ENCODE data around the gene CCDC68.

CCDC68 gene

GRCh38 chr18:54948350-54948837 lies 10.9 kb downstream of the CCDC68 start:
- Histone ChIP-seq H3K9me3 (replicated peaks; ENCODE audit: insufficient read depth, low read length) (no peaks in the 10 kb centered on the region), H3K27ac (ENCODE audit: low read length) (no peak overlapping the region), H2AFZ (ENCODE audit: low read length) (no peak overlapping the region), H3K4me1 (ENCODE audit: low read length) (0 out of 2 replicates have a peak, but pooled peaks cover 4% of the 10 kb centered on the region), H3K9me2 (replicated peaks; ENCODE audit: insufficient read depth, low read length) (no peaks in the 10 kb centered on the region), H3K4me2 (ENCODE audit: low read depth, low read length) (no peak overlapping the region), H3K9ac (ENCODE audit: low read length) (no peak overlapping the region), H3K36me3 (replicated peaks; ENCODE audit: insufficient read depth, low read length) (no peaks in the 10 kb centered on the region), H3F3A (ENCODE audit: insufficient read depth, low read length) (no peaks in the 10 kb centered on the region), H4K20me1 (ENCODE audit: insufficient read depth, low read length) (no peaks in the 10 kb centered on the region), H3K4me3 (ENCODE audit: low read length) (no peak overlapping the region), H3K27me3 (replicated peaks; ENCODE audit: insufficient read depth, low read length) (no peaks in the 10 kb centered on the region), H3K79me2 (ENCODE audit: low read length) (no peaks in the 10 kb centered on the region)
- no peak for DNase-seq
- no peak for TF ChIP-seq EZH2phosphoT487 (IDR thresholded peaks at IDR 0.05; ENCODE audit: low read length)
- no peak for TF ChIP-seq EZH2 (optimal IDR thresholded peaks at IDR 0.05; ENCODE audit: low read depth, low read length)
- TF ChIP-seq CTCF (IDR thresholded peaks at IDR 0.05; ENCODE audit: low read length) = no peak

- 0 out of 2 replicates have a peak, but pooled peaks cover 4% of the 10 kb centered on the region for H3K4me1 ChIP-seq (ENCODE audit: low read length)
- no peaks in the 10 kb centered on the region for H3K79me2 ChIP-seq (ENCODE audit: low read length)
- H3K27me3 ChIP-seq (replicated peaks; ENCODE audit: insufficient read depth, low read length) = no peaks in the 10 kb centered on the region
- H2AFZ ChIP-seq (ENCODE audit: low read length) = no peak overlapping the region
- no peak for DNase-seq
- no peaks in the 10 kb centered on the region for H3K36me3 ChIP-seq (replicated peaks; ENCODE audit: insufficient read depth, low read length)
- no peak overlapping the region for H3K4me3 ChIP-seq (ENCODE audit: low read length)
- H3K9me3 ChIP-seq (replicated peaks; ENCODE audit: insufficient read depth, low read length) = no peaks in the 10 kb centered on the region
- H3K9ac ChIP-seq (ENCODE audit: low read length) = no peak overlapping the region
- H3K4me2 ChIP-seq (ENCODE audit: low read depth, low read length) = no peak overlapping the region
- no peaks in the 10 kb centered on the region for H4K20me1 ChIP-seq (ENCODE audit: insufficient read depth, low read length)
- H3K27ac ChIP-seq (ENCODE audit: low read length) = no peak overlapping the region
- no peaks in the 10 kb centered on the region for H3F3A ChIP-seq (ENCODE audit: insufficient read depth, low read length)
- no peak for TF ChIP-seq CTCF (IDR thresholded peaks at IDR 0.05; ENCODE audit: low read length)
- TF ChIP-seq EZH2phosphoT487 (IDR thresholded peaks at IDR 0.05; ENCODE audit: low read length) = no peak
- TF ChIP-seq EZH2 (optimal IDR thresholded peaks at IDR 0.05; ENCODE audit: low read depth, low read length) = no peak
- no peaks in the 10 kb centered on the region for H3K9me2 ChIP-seq (replicated peaks; ENCODE audit: insufficient read depth, low read length)
Measured at GRCh38 chr18:54947091-54947490, 12.2 kb downstream of the CCDC68 start.

GRCh38 chr18:54946149-54946581 lies 13.1 kb downstream of the CCDC68 start:
- no peaks in the 10 kb centered on the region for H3F3A ChIP-seq (ENCODE audit: insufficient read depth, low read length)
- H2AFZ ChIP-seq (ENCODE audit: low read length) = peak overlapping the region; percentile 92
- peak overlapping the region; percentile 72 for H3K4me2 ChIP-seq (ENCODE audit: low read depth, low read length)
- H3K9me2 ChIP-seq (replicated peaks; ENCODE audit: insufficient read depth, low read length) = no peaks in the 10 kb centered on the region
- H4K20me1 ChIP-seq (ENCODE audit: insufficient read depth, low read length) = no peaks in the 10 kb centered on the region
- no peaks in the 10 kb centered on the region for H3K9me3 ChIP-seq (replicated peaks; ENCODE audit: insufficient read depth, low read length)
- TF ChIP-seq CTCF (IDR thresholded peaks at IDR 0.05; ENCODE audit: low read length) = no peak
- TF ChIP-seq EZH2 (optimal IDR thresholded peaks at IDR 0.05; ENCODE audit: low read depth, low read length) = no peak
- no peak for TF ChIP-seq EZH2phosphoT487 (IDR thresholded peaks at IDR 0.05; ENCODE audit: low read length)
- no peaks in the 10 kb centered on the region for H3K27me3 ChIP-seq (replicated peaks; ENCODE audit: insufficient read depth, low read length)
- peak overlapping the region; percentile 61 for H3K9ac ChIP-seq (ENCODE audit: low read length)
- no peak overlapping the region for H3K27ac ChIP-seq (ENCODE audit: low read length)
- H3K36me3 ChIP-seq (replicated peaks; ENCODE audit: insufficient read depth, low read length) = no peaks in the 10 kb centered on the region
- H3K4me1 ChIP-seq (ENCODE audit: low read length) = 0 out of 2 replicates have a peak, but pooled peaks cover 4% of the 10 kb centered on the region
- peak overlapping the region; percentile 70 for H3K4me3 ChIP-seq (ENCODE audit: low read length)
- peak; percentile 35 for DNase-seq
- H3K79me2 ChIP-seq (ENCODE audit: low read length) = no peaks in the 10 kb centered on the region

All from MM.1S (cell line).